Neutrophil (primary cell): Measurements from ENCODE around the gene PSMB4.

ENCODE experiments used
- H3K27ac ChIP-seq: fragments of 200-600 bp; sonication (generic); 2 replicates; pipeline ENCODE4 v1.5.1; 2016; ENCODE audit warnings: mild to moderate bottlenecking, moderate library complexity
- H3K27me3 ChIP-seq: fragments of 200-600 bp; sonication (generic); 2 replicates; pipeline ENCODE4 v1.6.0; 2016; ENCODE audit warnings: mild to moderate bottlenecking
- H3K36me3 ChIP-seq: fragments of 200-600 bp; sonication (generic); 2 replicates; pipeline ENCODE4 v1.5.1; 2017
- H3K4me1 ChIP-seq, 2 experiments: fragments of 200-600 bp in 1 of 2; sonication (generic) in 1 of 2; 1 replicate in 1 of 2; 2 replicates in 1 of 2; pipeline versions ENCODE4 v1.5.1 to v1.6.1; 2013 to 2016; ENCODE audit warnings: low read depth in 1 of 2, low read length in 1 of 2, mild to moderate bottlenecking in 1 of 2, moderate library complexity in 1 of 2; ENCODE audit not compliant: control insufficient read depth in 1 of 2, insufficient read depth in 1 of 2
- H3K4me3 ChIP-seq, 2 experiments: fragments of 200-600 bp in 1 of 2; sonication (generic) in 1 of 2; 1 replicate in 1 of 2; 2 replicates in 1 of 2; pipeline ENCODE4 v1.5.1; 2013 to 2016; ENCODE audit warnings: low read depth in 1 of 2, low read length in 1 of 2, mild to moderate bottlenecking in 1 of 2, moderate library complexity in 1 of 2
- H3K9me3 ChIP-seq: fragments of 200-600 bp; sonication (generic); 2 replicates; pipeline ENCODE4 v1.5.1; 2016
- TF ChIP-seq, protein P1 (sequence below): fragments of 200-600 bp; sonication (generic); IDR thresholded peaks from 2 replicates; pipeline ENCODE4 v1.5.1; 2016; ENCODE audit warnings: antibody characterized with exemption

The PSMB4 gene

DNA sequence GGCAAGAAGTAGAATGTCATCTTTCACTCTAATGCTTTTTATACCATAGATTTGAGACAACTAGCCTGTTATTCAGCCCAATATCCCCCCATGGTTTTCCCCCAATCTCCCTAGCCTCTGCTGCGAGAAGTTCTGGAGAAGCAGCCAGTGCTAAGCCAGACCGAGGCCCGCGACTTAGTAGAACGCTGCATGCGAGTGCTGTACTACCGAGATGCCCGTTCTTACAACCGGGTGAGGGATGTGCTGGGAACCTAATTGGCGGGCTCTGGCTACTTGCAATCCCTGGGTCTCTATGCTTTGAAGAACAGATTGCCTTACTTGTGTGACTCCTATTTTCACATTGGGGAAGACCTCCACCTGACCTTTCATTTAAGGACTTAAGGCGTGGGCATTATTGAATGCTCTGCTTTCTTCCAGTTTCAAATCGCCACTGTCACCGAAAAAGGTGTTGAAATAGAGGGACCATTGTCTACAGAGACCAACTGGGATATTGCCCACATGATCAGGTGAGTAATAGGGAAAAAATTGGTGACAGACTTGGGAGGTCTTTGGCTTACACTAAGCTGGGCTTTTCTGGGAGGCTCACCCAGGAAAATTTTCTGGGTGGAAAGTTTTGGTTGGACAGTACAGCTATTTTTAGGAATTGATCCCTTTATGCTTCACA is 1.9 kb downstream of the PSMB4 start:
- H3K9me3 ChIP-seq: no peaks in the 10 kb centered on the region
- peak overlapping the region; percentile 92 for H3K27ac ChIP-seq
- TF ChIP-seq, protein P1, sequence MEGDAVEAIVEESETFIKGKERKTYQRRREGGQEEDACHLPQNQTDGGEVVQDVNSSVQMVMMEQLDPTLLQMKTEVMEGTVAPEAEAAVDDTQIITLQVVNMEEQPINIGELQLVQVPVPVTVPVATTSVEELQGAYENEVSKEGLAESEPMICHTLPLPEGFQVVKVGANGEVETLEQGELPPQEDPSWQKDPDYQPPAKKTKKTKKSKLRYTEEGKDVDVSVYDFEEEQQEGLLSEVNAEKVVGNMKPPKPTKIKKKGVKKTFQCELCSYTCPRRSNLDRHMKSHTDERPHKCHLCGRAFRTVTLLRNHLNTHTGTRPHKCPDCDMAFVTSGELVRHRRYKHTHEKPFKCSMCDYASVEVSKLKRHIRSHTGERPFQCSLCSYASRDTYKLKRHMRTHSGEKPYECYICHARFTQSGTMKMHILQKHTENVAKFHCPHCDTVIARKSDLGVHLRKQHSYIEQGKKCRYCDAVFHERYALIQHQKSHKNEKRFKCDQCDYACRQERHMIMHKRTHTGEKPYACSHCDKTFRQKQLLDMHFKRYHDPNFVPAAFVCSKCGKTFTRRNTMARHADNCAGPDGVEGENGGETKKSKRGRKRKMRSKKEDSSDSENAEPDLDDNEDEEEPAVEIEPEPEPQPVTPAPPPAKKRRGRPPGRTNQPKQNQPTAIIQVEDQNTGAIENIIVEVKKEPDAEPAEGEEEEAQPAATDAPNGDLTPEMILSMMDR: no peak
- H3K36me3 ChIP-seq: peaks cover 61% of the 10 kb centered on the region
- H3K4me3 ChIP-seq: no peak overlapping the region
- H3K4me1 ChIP-seq: peaks cover 8 to 15% of the 10 kb centered on the region in 2 experiments
- H3K27me3 ChIP-seq: no peaks in the 10 kb centered on the region

DNA sequence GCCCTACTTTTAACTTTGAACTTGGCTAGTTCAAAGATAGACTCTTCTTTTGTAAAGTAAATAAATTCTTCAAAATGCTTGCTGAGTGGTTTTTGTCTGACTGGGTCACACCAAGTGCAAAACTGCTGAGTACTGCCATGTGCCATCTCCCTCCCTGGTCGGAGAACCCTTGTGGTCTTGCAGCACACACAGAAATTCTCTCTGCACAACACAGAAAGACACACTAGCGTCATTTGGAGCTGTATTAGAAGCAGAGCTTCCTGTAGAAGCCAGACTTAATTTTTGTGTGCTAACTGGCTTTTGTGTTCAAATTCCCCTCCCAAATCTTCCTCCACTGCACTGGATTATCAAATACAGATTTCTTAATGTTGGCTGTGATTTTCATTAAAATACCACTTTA is 2.5 kb downstream of the PSMB4 start:
- Histone ChIP-seq H3K36me3 (peaks cover 67% of the 10 kb centered on the region), H3K27ac (peak overlapping the region; percentile 92)

DNA sequence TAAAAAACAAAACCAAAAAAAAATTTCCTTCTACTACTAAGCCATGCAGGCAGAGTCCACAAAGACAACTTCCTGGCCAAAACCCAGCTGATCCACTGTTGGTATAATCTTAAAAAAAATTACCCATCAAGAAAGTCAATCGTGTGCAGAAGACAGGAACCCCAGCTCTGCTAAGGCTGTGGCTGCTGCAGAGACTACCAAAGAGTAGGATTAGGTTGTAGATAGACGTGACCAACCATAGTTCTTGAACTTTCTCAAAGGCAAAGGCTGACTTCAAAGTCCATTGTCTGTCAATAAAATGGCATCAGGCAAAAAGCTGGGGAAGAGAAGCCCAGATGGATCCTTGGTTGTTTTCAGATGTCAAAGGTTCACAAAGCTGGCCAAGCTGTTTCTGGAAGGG is 3.4 kb downstream of the PSMB4 start:
- TF ChIP-seq, protein P1: no peak
- peak overlapping the region; percentile 29 for H3K27ac ChIP-seq
- no peaks in the 10 kb centered on the region for H3K9me3 ChIP-seq
- no peak overlapping the region for H3K4me3 ChIP-seq
- H3K27me3 ChIP-seq: no peaks in the 10 kb centered on the region
- peaks cover 8 to 15% of the 10 kb centered on the region in 2 experiments for H3K4me1 ChIP-seq
- H3K36me3 ChIP-seq: peaks cover 77% of the 10 kb centered on the region

More for the DNA sequence above, 2.5 kb downstream of the PSMB4 start:
- no peaks in the 10 kb centered on the region for H3K9me3 ChIP-seq
- no peaks in the 10 kb centered on the region for H3K27me3 ChIP-seq
- H3K4me1 ChIP-seq: peaks cover 8 to 15% of the 10 kb centered on the region in 2 experiments
- no peak overlapping the region for H3K4me3 ChIP-seq
- TF ChIP-seq, protein P1: no peak

DNA sequence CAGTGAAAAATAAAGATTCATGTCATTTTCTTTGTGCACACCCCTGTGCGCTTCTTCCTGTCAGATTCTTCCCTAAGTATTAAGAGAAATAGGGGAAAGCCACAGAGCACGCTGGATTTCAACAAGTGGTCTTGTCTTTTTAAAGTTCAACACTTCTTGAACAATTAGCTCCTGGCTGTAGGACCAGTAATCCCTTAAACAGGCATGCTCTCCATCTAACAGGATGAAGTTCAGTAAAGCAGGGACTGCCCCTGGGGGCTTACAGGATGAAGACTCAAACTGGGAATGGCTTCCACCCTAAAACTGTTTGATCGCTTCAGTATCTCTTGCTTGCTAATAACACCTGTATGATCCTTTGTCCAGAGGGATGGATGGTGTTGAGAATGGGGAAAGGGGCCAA is 4.2 kb downstream of the PSMB4 start:
- peaks cover 85% of the 10 kb centered on the region for H3K36me3 ChIP-seq
- peak overlapping the region; percentile 20 for H3K27ac ChIP-seq
- no peaks in the 10 kb centered on the region for H3K9me3 ChIP-seq
- TF ChIP-seq, protein P1: no peak
- H3K4me3 ChIP-seq: no peak overlapping the region
- no peaks in the 10 kb centered on the region for H3K27me3 ChIP-seq
- peaks cover 8 to 14% of the 10 kb centered on the region in 2 experiments for H3K4me1 ChIP-seq

DNA sequence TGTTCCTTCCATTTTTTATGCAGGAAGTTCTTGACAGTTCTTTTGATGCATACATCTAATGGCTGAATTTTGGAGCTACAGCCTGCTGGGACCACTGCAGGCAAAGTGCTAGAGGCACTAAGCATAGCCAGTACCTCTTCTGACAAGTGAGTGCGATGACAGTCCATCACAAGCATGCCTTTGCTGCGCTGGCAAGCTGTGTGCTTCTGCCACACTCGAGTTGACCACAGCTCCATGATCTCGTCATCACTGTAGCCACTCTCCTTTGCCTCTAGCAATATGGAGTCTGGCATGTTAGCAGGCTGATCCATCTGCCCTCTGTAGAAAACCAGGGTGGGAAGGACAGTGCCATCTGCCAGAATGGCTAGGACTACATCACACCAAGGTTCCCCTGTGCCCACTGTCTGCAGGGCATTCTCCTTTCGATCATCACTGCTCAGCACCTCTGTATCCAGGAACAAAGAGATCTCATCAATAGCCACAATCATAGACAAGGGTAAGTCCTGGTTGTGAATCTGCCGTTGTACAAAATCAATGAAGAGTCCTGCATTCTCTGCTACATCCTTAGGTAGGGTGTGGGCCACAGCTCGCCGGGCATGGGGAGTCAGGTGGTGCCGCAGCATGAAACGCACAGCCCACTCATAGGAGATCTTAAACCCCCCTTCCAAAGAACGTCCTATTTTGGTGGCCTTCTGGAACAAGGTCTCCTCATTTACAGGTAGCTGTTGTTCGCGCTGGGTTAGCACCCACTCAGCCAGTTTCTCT is 6.0 kb downstream of the PSMB4 start:
- Histone ChIP-seq H3K4me1 (peaks cover under 1 to 3% of the 10 kb centered on the region in 2 experiments), H3K4me3 (no peak overlapping the region), H3K27ac (no peak overlapping the region), H3K9me3 (no peaks in the 10 kb centered on the region), H3K36me3 (peaks cover 100% of the 10 kb centered on the region), H3K27me3 (no peaks in the 10 kb centered on the region)
- TF ChIP-seq, protein P1: no peak
